Lower leg skin (tissue), 4 donors: Measurements from ENCODE around the gene SRD5A3. TPM values are rescaled to one million over a fixed set of nuclear protein-coding genes. Genes with fewer than 3 reads are reported as not detected.

Experiments used
- DNase-seq, 2 donors: peaks; one replicate each; pipeline ENCODE4 v3.0.0-alpha.2; 2019; ENCODE audit warnings: low spot score in 2 of 2
- H3K4me3 ChIP-seq: fragments of 200-600 bp; sonication (generic); 2 replicates; pipeline ENCODE4 v1.5.1; 2017; ENCODE audit warnings: mild to moderate bottlenecking, low read depth; ENCODE audit not compliant: poor library complexity, severe bottlenecking
- POLR2A ChIP-seq, 2 donors: fragments of 450-650 bp; IDR thresholded peaks; one replicate each; pipeline ENCODE4 v1.6.1; 2016 to 2017; ENCODE audit warnings: antibody characterized with exemption in 2 of 2, mild to moderate bottlenecking in 1 of 2, moderate library complexity in 1 of 2
- WGBS, 2 donors: methylation state at CpG; one replicate each; pipeline ENCODE4 v1.1.5; 2018; 5-methylcytosine and 5-hydroxymethylcytosine counted together
- intact Hi-C: fragments of 100-400 bp; cut with DNase I; formaldehyde crosslinking; loops from one replicate; pipeline ENCODE4 v1.15.0; 2023; ENCODE audit warnings: low total_unique reads
- total RNA-seq, 4 donors: library from RNA; depleted of rRNA; stranded (reverse); fragments of >200 nt; gene quantifications; one replicate each; pipeline ENCODE4 v1.1.0, GENCODE V29; 2016
- TF ChIP-seq, protein P1 (sequence below), 3 donors: fragments of 450-650 bp; IDR thresholded peaks; one replicate each; pipeline ENCODE4 v1.5.1; 2016; ENCODE audit warnings: antibody characterized with exemption in 3 of 3, mild to moderate bottlenecking in 3 of 3, moderate library complexity in 2 of 3

Gene SRD5A3
- total RNA-seq, 4 donors from 2014 or later, result 6.9 to 21.7 (median 9.3) TPM

DNA sequence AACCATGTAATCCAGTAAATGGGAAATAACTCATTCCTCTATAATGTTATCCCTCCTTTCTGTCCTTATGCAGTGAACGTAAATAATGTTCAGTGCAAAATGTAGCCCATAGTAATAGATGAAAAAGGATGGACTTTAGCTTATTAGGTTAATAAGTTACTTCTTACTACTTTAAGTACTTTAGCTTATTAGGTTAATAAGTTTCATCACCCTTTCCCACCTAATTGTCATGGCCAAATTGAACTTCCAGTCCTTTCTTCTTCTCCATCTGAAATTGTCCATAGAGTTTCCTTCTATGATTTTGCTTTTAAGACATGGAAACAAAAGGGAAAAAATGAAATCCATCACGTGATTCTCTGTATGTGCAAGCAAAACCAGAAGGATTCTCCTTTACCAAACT, 34.5 kb downstream of the SRD5A3 start:
- no peak for DNase-seq
- WGBS, 2 donors, result 90 to 91% methylated on average over 2 of the region's 2 CpGs
- TF ChIP-seq, protein P1, sequence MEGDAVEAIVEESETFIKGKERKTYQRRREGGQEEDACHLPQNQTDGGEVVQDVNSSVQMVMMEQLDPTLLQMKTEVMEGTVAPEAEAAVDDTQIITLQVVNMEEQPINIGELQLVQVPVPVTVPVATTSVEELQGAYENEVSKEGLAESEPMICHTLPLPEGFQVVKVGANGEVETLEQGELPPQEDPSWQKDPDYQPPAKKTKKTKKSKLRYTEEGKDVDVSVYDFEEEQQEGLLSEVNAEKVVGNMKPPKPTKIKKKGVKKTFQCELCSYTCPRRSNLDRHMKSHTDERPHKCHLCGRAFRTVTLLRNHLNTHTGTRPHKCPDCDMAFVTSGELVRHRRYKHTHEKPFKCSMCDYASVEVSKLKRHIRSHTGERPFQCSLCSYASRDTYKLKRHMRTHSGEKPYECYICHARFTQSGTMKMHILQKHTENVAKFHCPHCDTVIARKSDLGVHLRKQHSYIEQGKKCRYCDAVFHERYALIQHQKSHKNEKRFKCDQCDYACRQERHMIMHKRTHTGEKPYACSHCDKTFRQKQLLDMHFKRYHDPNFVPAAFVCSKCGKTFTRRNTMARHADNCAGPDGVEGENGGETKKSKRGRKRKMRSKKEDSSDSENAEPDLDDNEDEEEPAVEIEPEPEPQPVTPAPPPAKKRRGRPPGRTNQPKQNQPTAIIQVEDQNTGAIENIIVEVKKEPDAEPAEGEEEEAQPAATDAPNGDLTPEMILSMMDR (IDR thresholded peaks at IDR 0.05), result no peak
- no peak for TF ChIP-seq POLR2A (IDR thresholded peaks at IDR 0.05)
- H3K4me3 ChIP-seq, result no peak overlapping the region
- intact Hi-C loops, result no loop called here

DNA sequence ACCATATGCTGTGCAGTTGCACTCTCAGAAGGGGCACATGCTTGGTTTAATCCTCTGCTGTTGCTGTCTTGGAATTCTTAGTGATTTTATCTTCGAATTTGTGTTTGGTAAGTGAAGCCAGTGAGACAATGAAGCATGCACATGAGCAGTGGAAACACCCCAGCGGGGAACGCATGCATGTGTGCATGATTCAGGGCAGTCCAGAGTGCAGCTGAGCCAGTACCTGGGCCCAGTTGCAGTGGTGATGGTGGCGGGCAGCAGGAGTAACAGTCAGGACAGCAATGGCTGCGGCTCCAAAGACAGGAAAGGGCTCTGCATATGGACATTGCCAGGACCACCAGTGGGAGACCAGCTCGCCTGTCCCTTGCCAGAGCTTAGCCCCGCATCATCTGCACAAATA, 35.5 kb downstream of the SRD5A3 start:
- intact Hi-C loops, result no loop called here
- DNase-seq, result no peak
- no peak overlapping the region for H3K4me3 ChIP-seq
- WGBS, 2 donors, result 86 to 94% methylated on average over 7 of the region's 7 CpGs
- TF ChIP-seq, protein P1 (IDR thresholded peaks at IDR 0.05), result no peak
- no peak for TF ChIP-seq POLR2A (IDR thresholded peaks at IDR 0.05)

DNA sequence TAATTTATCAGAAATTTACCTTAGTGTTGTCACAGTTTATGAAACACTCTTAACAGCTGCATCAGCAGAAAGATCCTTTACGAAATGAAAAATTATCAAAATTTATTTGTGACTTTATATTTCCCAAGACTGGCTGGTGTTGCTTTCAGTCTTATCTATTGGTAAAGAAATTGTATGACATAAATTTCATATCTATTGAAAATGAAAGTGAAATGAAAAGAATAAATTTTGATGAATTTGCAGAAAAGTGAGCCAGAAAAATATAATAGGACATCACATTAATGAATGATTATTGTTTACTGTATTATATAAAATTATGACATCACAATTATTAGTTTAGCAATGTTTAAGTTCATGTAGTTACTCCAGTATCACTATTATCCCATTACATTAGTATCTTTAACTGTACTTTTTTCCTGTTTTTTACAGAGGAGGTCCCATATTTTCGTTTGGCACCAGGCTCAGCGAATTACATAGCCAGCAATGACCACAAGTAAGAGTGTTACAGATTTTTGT, 36.5 kb downstream of the SRD5A3 start:
- WGBS, 2 donors, result 87 to 91% methylated on average over 3 of the region's 3 CpGs
- DNase-seq, result no peak
- no peak overlapping the region for H3K4me3 ChIP-seq
- intact Hi-C loops, result no loop called here
- TF ChIP-seq, protein P1 (IDR thresholded peaks at IDR 0.05), result no peak
- TF ChIP-seq POLR2A (IDR thresholded peaks at IDR 0.05), result no peak

DNA sequence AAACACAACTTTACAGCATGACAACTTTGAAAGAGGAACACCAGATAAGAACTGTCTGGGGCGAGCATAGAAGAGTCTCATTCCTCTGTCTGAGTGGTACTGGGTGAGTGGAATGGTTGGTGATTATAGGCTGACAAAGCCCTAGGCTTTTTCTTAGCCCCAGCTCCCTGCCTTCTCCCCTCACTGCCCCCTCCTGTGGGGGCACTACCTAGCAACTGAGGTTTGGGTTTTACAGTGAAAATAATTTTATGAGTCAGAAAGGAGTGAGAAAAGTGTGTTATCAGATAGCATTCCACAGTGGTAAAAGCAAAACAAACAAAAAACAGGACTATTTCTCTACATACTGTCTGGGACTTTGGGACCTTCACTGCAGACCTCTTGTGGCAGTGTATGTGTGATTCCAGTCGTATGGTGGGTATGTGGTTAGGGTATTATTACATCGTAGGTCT, 39.2 kb downstream of the SRD5A3 start:
- H3K4me3 ChIP-seq, result no peak overlapping the region
- TF ChIP-seq POLR2A (IDR thresholded peaks at IDR 0.05), result no peak
- TF ChIP-seq, protein P1 (IDR thresholded peaks at IDR 0.05), result no peak
- 79 to 83% methylated on average over 3 of the region's 3 CpGs for WGBS, 2 donors
- intact Hi-C loops, result no loop called here
- no peak for DNase-seq

DNA sequence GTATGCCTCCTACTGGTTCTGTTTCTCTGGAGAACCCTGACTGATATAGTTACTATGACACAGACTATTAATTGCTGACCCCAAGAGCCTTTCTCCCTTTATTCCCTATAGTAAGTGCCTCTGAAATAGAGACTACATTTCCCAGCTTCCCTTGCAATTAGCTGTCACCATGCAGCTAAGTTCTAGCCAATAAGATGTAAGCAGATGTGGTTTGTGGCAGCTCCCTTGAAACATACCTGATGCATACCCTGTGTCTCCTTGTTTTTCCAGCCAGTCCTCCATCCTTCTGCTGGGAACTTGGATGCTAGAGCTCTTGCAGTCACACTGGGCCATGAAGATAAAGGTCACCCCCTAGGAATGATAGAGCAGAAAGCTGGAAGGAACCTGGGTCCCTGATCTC, 40.0 kb downstream of the SRD5A3 start:
- no peak for DNase-seq
- H3K4me3 ChIP-seq, result no peak overlapping the region
- intact Hi-C loops, result no loop called here
- TF ChIP-seq POLR2A (IDR thresholded peaks at IDR 0.05), result no peak
- TF ChIP-seq, protein P1 (IDR thresholded peaks at IDR 0.05), result no peak

DNA sequence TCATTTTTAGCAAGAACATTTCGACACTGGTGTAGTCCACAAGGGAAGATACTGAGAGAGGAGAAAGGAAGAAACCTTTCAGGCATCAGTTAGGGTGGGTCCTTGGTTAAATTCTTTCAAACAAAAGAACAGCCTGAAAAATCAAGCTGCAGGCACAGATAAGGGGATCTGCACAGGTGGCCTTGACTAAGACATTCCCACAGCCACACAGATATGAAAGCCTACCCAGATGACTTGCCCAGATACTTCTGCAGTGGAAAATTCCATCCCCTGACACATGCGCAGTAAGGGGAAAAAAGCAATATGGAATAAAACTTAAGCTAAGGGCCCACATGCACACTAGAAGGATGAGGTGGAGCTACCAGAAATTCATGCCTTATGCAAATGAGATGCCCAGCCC, 40.8 kb downstream of the SRD5A3 start:
- DNase-seq, result no peak
- H3K4me3 ChIP-seq, result no peak overlapping the region
- intact Hi-C loops, result no loop called here
- WGBS, 2 donors, result 86 to 96% methylated on average over 2 of the region's 2 CpGs
- TF ChIP-seq, protein P1 (IDR thresholded peaks at IDR 0.05), result no peak
- no peak for TF ChIP-seq POLR2A (IDR thresholded peaks at IDR 0.05)
